Measurements from ENCODE around the gene TTN. TPM values are rescaled to one million over a fixed set of nuclear protein-coding genes. Genes with fewer than 3 reads are reported as not detected.
A peak's percentile ranks its signal among the peaks of the same experiment; 100 is the strongest.

The TTN gene
- total RNA-seq (ENCODE audit: low replicate concordance), result 0.53 and 1.3 TPM in 2 replicates

GRCh38 chr2:178807227-178808008 lies at the start of gene TTN:
Gene TTN, minus strand, starts transcription at chr2:178807423. Its CDS starts 2,781 bp downstream, at chr2:178804642.
- H3K4me1 Mint-ChIP-seq, result no peaks in the 10 kb centered on the region
- no peaks in the 10 kb centered on the region for H3K9me3 Mint-ChIP-seq
- no peaks in the 10 kb centered on the region for H3K36me3 Mint-ChIP-seq
- no peak within 1 kb of the TSS for H3K4me3 ChIP-seq
- no peaks in the 10 kb centered on the region for H3K27me3 Mint-ChIP-seq (ENCODE audit: insufficient read depth, low read depth)
- no peak within 1 kb of the TSS for H3K27ac ChIP-seq
- no peaks in the 10 kb centered on the region for H3K9me3 ChIP-seq (ENCODE audit: low read depth)
- no peak within 1 kb of the TSS for H3K27ac Mint-ChIP-seq
- no peaks in the 10 kb centered on the region for H4K20me1 ChIP-seq (ENCODE audit: low read depth)
- H3K9ac ChIP-seq, result no peak within 1 kb of the TSS
- H3K4me1 ChIP-seq, result no peaks in the 10 kb centered on the region
- no peaks in the 10 kb centered on the region for H3F3A ChIP-seq (ENCODE audit: low read depth)
- peak within 1 kb of the TSS; percentile 82 for H2AFZ ChIP-seq (replicated peaks)
- no peaks in the 10 kb centered on the region for H3K36me3 ChIP-seq
- no peak for DNase-seq (ENCODE audit: low spot score)
- no peak within 1 kb of the TSS for H3K4me2 ChIP-seq
- TF ChIP-seq EZH2phosphoT487 (IDR thresholded peaks at IDR 0.05) (no peak), EZH2 (IDR thresholded peaks at IDR 0.05) (no peak)
- TF ChIP-seq, protein P1, sequence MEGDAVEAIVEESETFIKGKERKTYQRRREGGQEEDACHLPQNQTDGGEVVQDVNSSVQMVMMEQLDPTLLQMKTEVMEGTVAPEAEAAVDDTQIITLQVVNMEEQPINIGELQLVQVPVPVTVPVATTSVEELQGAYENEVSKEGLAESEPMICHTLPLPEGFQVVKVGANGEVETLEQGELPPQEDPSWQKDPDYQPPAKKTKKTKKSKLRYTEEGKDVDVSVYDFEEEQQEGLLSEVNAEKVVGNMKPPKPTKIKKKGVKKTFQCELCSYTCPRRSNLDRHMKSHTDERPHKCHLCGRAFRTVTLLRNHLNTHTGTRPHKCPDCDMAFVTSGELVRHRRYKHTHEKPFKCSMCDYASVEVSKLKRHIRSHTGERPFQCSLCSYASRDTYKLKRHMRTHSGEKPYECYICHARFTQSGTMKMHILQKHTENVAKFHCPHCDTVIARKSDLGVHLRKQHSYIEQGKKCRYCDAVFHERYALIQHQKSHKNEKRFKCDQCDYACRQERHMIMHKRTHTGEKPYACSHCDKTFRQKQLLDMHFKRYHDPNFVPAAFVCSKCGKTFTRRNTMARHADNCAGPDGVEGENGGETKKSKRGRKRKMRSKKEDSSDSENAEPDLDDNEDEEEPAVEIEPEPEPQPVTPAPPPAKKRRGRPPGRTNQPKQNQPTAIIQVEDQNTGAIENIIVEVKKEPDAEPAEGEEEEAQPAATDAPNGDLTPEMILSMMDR (IDR thresholded peaks at IDR 0.05), result no peak
- no peaks in the 10 kb centered on the region for H3K79me2 ChIP-seq (ENCODE audit: low read depth)
- no peaks in the 10 kb centered on the region for H3K27me3 ChIP-seq
- H3K4me3 Mint-ChIP-seq, result no peak within 1 kb of the TSS

GRCh38 chr2:178855151-178855550 lies 47.9 kb upstream of the TTN start:
- TF ChIP-seq EZH2 (IDR thresholded peaks at IDR 0.05) (no peak), EZH2phosphoT487 (IDR thresholded peaks at IDR 0.05) (no peak)
- TF ChIP-seq, protein P1 (IDR thresholded peaks at IDR 0.05), result no peak
- Mint-ChIP-seq H3K4me1 (no peaks in the 10 kb centered on the region), H3K4me3 (no peak overlapping the region), H3K9me3 (no peaks in the 10 kb centered on the region), H3K27ac (no peak overlapping the region), H3K36me3 (no peaks in the 10 kb centered on the region), H3K27me3 (ENCODE audit: insufficient read depth, low read depth) (no peaks in the 10 kb centered on the region)
- H4K20me1 ChIP-seq (ENCODE audit: low read depth), result no peaks in the 10 kb centered on the region
- no peak overlapping the region for H2AFZ ChIP-seq (replicated peaks)
- H3K9me3 ChIP-seq (ENCODE audit: low read depth), result no peaks in the 10 kb centered on the region
- H3K79me2 ChIP-seq (ENCODE audit: low read depth), result no peaks in the 10 kb centered on the region
- H3K27ac ChIP-seq, result no peak overlapping the region
- no peaks in the 10 kb centered on the region for H3F3A ChIP-seq (ENCODE audit: low read depth)
- H3K9ac ChIP-seq, result no peak overlapping the region
- no peak for DNase-seq (ENCODE audit: low spot score)
- no peak overlapping the region for H3K4me3 ChIP-seq
- no peak overlapping the region for H3K4me2 ChIP-seq
- no peaks in the 10 kb centered on the region for H3K36me3 ChIP-seq
- H3K27me3 ChIP-seq, result no peaks in the 10 kb centered on the region
- no peaks in the 10 kb centered on the region for H3K4me1 ChIP-seq

- Histone ChIP-seq H4K20me1 (ENCODE audit: low read depth) (no peaks in the 10 kb centered on the region), H3K79me2 (ENCODE audit: low read depth) (no peaks in the 10 kb centered on the region), H3K9ac (no peak overlapping the region), H3K4me1 (peaks cover 7% of the 10 kb centered on the region), H3K27ac (no peak overlapping the region), H3K4me3 (no peak overlapping the region), H3K4me2 (no peak overlapping the region), H2AFZ (replicated peaks) (no peak overlapping the region), H3K9me3 (ENCODE audit: low read depth) (no peaks in the 10 kb centered on the region), H3F3A (ENCODE audit: low read depth) (no peaks in the 10 kb centered on the region), H3K36me3 (no peaks in the 10 kb centered on the region), H3K27me3 (no peaks in the 10 kb centered on the region)
- H3K4me1 Mint-ChIP-seq, result peaks cover 25% of the 10 kb centered on the region
- peaks cover 3% of the 10 kb centered on the region for H3K27me3 Mint-ChIP-seq (ENCODE audit: insufficient read depth, low read depth)
- TF ChIP-seq EZH2phosphoT487 (IDR thresholded peaks at IDR 0.05), result no peak
- TF ChIP-seq, protein P1 (IDR thresholded peaks at IDR 0.05), result no peak
- no peak for TF ChIP-seq EZH2 (IDR thresholded peaks at IDR 0.05)
- H3K36me3 Mint-ChIP-seq, result no peaks in the 10 kb centered on the region
- no peak overlapping the region for H3K27ac Mint-ChIP-seq
- no peaks in the 10 kb centered on the region for H3K9me3 Mint-ChIP-seq
- no peak for DNase-seq (ENCODE audit: low spot score)
- no peak overlapping the region for H3K4me3 Mint-ChIP-seq
These were observed 41.1 kb upstream of the TTN start for GRCh38 chr2:178848335-178848734.
